K562 (cell line): ENCODE measurements around the gene CHST13. TPM values are rescaled to one million over a fixed set of nuclear protein-coding genes. Genes with fewer than 3 reads are reported as not detected.

Source experiments
- BHLHE40 ChIP-seq: IDR thresholded peaks from 2 replicates; pipeline ENCODE4 v1.6.1; 2011; ENCODE audit warnings: low read length, improper control_type of control experiment
- ETS2 ChIP-seq: IDR thresholded peaks from 2 replicates; pipeline ENCODE4 v1.6.1; 2016; ENCODE audit warnings: borderline replicate concordance, missing genetic modification characterization, mild to moderate bottlenecking, moderate library complexity, missing compliant biosample characterization; ENCODE audit not compliant: poor library complexity, severe bottlenecking
- ETV1 ChIP-seq: fragments of 450-650 bp; conservative IDR thresholded peaks from 2 replicates; pipeline ENCODE4 v1.6.1; 2016; ENCODE audit warnings: missing genetic modification characterization, control low read depth, low read depth, missing compliant biosample characterization
- FOXA3 ChIP-seq, 2 experiments: fragments of 450-650 bp in 1 of 2; sonication (generic) in 1 of 2; formaldehyde crosslinking; IDR thresholded peaks in 1 of 2; conservative IDR thresholded peaks in 1 of 2; 2 replicates each; pipeline versions ENCODE4 v1.4.0 to v1.8.0; 2020 to 2022; ENCODE audit warnings: mild to moderate bottlenecking in 2 of 2, missing genetic modification reagents in 1 of 2
- HMGN3 ChIP-seq: IDR thresholded peaks from 2 replicates; pipeline ENCODE4 v1.6.1; 2011; ENCODE audit warnings: borderline replicate concordance, low read depth, mild to moderate bottlenecking, mixed read lengths, low read length; ENCODE audit not compliant: insufficient read length; ENCODE audit errors: extremely low read depth
- L3MBTL2 ChIP-seq: fragments of 450-650 bp; IDR thresholded peaks from 2 replicates; pipeline ENCODE4 v1.6.1; 2016; ENCODE audit warnings: mild to moderate bottlenecking, moderate library complexity
- MAFK ChIP-seq: IDR thresholded peaks from 2 replicates; pipeline ENCODE4 v1.6.1; 2011; ENCODE audit warnings: low read length, improper control_type of control experiment
- MGA ChIP-seq: fragments of 450-650 bp; IDR thresholded peaks from 2 replicates; pipeline ENCODE4 v1.6.1; 2016; ENCODE audit warnings: mild to moderate bottlenecking, moderate library complexity
- NFE2L1 ChIP-seq: fragments of 450-650 bp; IDR thresholded peaks from 2 replicates; pipeline ENCODE4 v1.6.1; 2016; ENCODE audit warnings: missing genetic modification characterization, low read depth, mild to moderate bottlenecking, missing compliant biosample characterization, moderate library complexity, borderline replicate concordance
- SMARCA4 ChIP-seq: fragments of 450-650 bp; IDR thresholded peaks from 2 replicates; pipeline ENCODE4 v1.6.1; 2016
- SNIP1 ChIP-seq: fragments of 450-650 bp; IDR thresholded peaks from 2 replicates; pipeline ENCODE4 v1.7.1; 2017; ENCODE audit warnings: low read depth, mild to moderate bottlenecking
- TAF15 ChIP-seq: fragments of 200-400 bp; formaldehyde crosslinking; IDR thresholded peaks from 2 replicates; pipeline ENCODE4 v1.6.1; 2017; ENCODE audit warnings: mild to moderate bottlenecking, low read depth, low read length, moderate library complexity
- ZBTB17 ChIP-seq: fragments of 450-650 bp; formaldehyde crosslinking; IDR thresholded peaks from 2 replicates; pipeline ENCODE4 v1.4.0; 2020; ENCODE audit warnings: mild to moderate bottlenecking
- ZNF184 ChIP-seq: sonication (generic); formaldehyde crosslinking; IDR thresholded peaks from 2 replicates; pipeline ENCODE4 v1.5.0; 2020; ENCODE audit warnings: missing genetic modification reagents
- ZNF311 ChIP-seq: fragments of 250-450 bp; sonication (Bioruptor Pico); IDR thresholded peaks from 2 replicates; pipeline ENCODE4 v1.4.0; 2020; ENCODE audit warnings: mild to moderate bottlenecking, moderate library complexity
- ZNF316 ChIP-seq: fragments of 450-650 bp; IDR thresholded peaks from 2 replicates; pipeline ENCODE4 v1.6.1; 2016
- polyA plus RNA-seq, 8 experiments: library from polyadenylated mRNA; depleted of rRNA in 4 of 8; stranded (reverse) in 5 of 8; unstranded in 3 of 8; fragments of >200 nt; fragmentation: Nextera tagmentation in 2 of 8; fragmentation: Illumina TruSeq in 1 of 8; extraction: Ambion mirVana in 2 of 8; extraction: Trizol in 1 of 8; gene quantifications; 2 replicates each; pipeline versions ENCODE4 v1.2.1 to v1.2.3, GENCODE V29; 2011 to 2014; ENCODE audit warnings: inconsistent platforms in 1 of 8, missing spikeins in 1 of 8
- total RNA-seq, 7 experiments: library from RNA; depleted of rRNA in 6 of 7; stranded (reverse); fragments of >200 nt in 6 of 7; fragmentation: Illumina TruSeq in 2 of 7; extraction: Trizol in 2 of 7; gene quantifications; 2 replicates each; pipeline versions ENCODE4 v1.2.1 to v1.2.3, GENCODE V29; 2011 to 2021; ENCODE audit warnings: low replicate concordance in 1 of 7

The CHST13 gene
- total and polyA plus RNA-seq, 9 of the 15 experiments (the other 6 are each of a cell fraction or from before 2014, with no cell fraction given), result not detected

- TF ChIP-seq MGA, result peak; percentile 94
- TF ChIP-seq SNIP1, result no peak
- no peak for TF ChIP-seq HMGN3
- no peak for TF ChIP-seq ZBTB17 (CRISPR knock-in tag)
- TF ChIP-seq MAFK, result peak; percentile 91
- peak; percentile 95 for TF ChIP-seq L3MBTL2
- TF ChIP-seq BHLHE40, result 0 out of 2 replicates have a peak, but pooled peaks have one; percentile 27
- TF ChIP-seq ETS2 (tag), result no peak
- 0 out of 2 replicates have a peak, but pooled peaks have one; percentile 10 for TF ChIP-seq ZNF184
- TF ChIP-seq ETV1 (tag), result peak; percentile 59; the same call in 1 of the 2 replicates
- 0 out of 2 replicates have a peak, but pooled peaks have one; percentile 35 for TF ChIP-seq SMARCA4
- 0 out of 4 replicates have a peak, but pooled peaks of 1 of the 2 experiments have one; percentile 31 for TF ChIP-seq FOXA3 (CRISPR knock-in tag; conservative IDR thresholded peaks at IDR 0.05 in 1 of 2, IDR thresholded peaks at IDR 0.05 in 1 of 2)
- 0 out of 2 replicates have a peak, but pooled peaks have one; percentile 12 for TF ChIP-seq ZNF311 (CRISPR knock-in tag)
- no peak for TF ChIP-seq TAF15
- peak; percentile 99 for TF ChIP-seq ZNF316
- peak; percentile 82 for TF ChIP-seq NFE2L1 (tag)
These were observed 16.4 kb downstream of the CHST13 start (continued) for GRCh38 chr3:126540342-126540849.
